ENCODE data around the gene NMT2. TPM values are rescaled to one million over a fixed set of nuclear protein-coding genes. Genes with fewer than 3 reads are reported as not detected.

The NMT2 gene
- total RNA-seq, 1 experiment from 2014 or later = 14.4 TPM

GRCh38 chr10:15141136-15142054 is 27.1 kb downstream of the NMT2 start:
- Histone ChIP-seq H3K36me3 (ENCODE audit: low read depth, low read length) (no peaks in the 10 kb centered on the region), H3K9ac (ENCODE audit: low read length) (no peak overlapping the region), H3K27me3 (ENCODE audit: low read length) (no peaks in the 10 kb centered on the region), H2AFZ (ENCODE audit: low read length) (no peak overlapping the region), H3K4me2 (ENCODE audit: low read length) (no peak overlapping the region), H3K4me3 (ENCODE audit: low read length) (no peak overlapping the region), H4K20me1 (ENCODE audit: low read length) (no peaks in the 10 kb centered on the region), H3F3A (ENCODE audit: low read length, unreplicated experiment) (no peaks in the 10 kb centered on the region), H3K4me1 (ENCODE audit: insufficient read depth, low read length) (0 out of 2 replicates have a peak, but pooled peaks cover 2% of the 10 kb centered on the region), H3K79me2 (ENCODE audit: low read length) (0 out of 2 replicates have a peak, but pooled peaks cover 5% of the 10 kb centered on the region), H3K27ac (ENCODE audit: low read length) (no peak overlapping the region), H3K9me3 (ENCODE audit: low read length) (no peaks in the 10 kb centered on the region), H3K9me2 (replicated peaks; ENCODE audit: low read length) (no peaks in the 10 kb centered on the region)
- POLR2A ChIA-PET (ENCODE audit: unreplicated experiment) = no interaction called here
- TF ChIP-seq CTCF (conservative IDR thresholded peaks at IDR 0.05; ENCODE audit: low read depth, low read length) = no peak
- TF ChIP-seq EZH2 (IDR thresholded peaks at IDR 0.05; ENCODE audit: low read length, unreplicated experiment) = no peak
- no peak for TF ChIP-seq EZH2phosphoT487 (IDR thresholded peaks at IDR 0.05; ENCODE audit: borderline replicate concordance, low read length)
- CTCF ChIA-PET = no interaction called here
- BruUV-seq (replicated peaks) = no TSS peak
- intact Hi-C loops (cut with micrococcal nuclease) = no loop called here
- ATAC-seq (no peak), DNase-seq (no peak)

- Histone ChIP-seq H3K4me2 (ENCODE audit: low read length) (no peak overlapping the region), H3K9me2 (replicated peaks; ENCODE audit: low read length) (no peaks in the 10 kb centered on the region), H3K36me3 (ENCODE audit: low read depth, low read length) (no peaks in the 10 kb centered on the region), H3K79me2 (ENCODE audit: low read length) (0 out of 2 replicates have a peak, but pooled peaks cover 5% of the 10 kb centered on the region), H3K4me3 (ENCODE audit: low read length) (no peak overlapping the region), H3K27me3 (ENCODE audit: low read length) (no peaks in the 10 kb centered on the region), H3F3A (ENCODE audit: low read length, unreplicated experiment) (no peaks in the 10 kb centered on the region), H3K27ac (ENCODE audit: low read length) (no peak overlapping the region), H3K9ac (ENCODE audit: low read length) (no peak overlapping the region), H2AFZ (ENCODE audit: low read length) (no peak overlapping the region), H4K20me1 (ENCODE audit: low read length) (no peaks in the 10 kb centered on the region), H3K9me3 (ENCODE audit: low read length) (no peaks in the 10 kb centered on the region), H3K4me1 (ENCODE audit: insufficient read depth, low read length) (0 out of 2 replicates have a peak, but pooled peaks cover 2% of the 10 kb centered on the region)
- BruUV-seq (replicated peaks) = no TSS peak
- intact Hi-C loops (cut with micrococcal nuclease) = no loop called here
- no peak for ATAC-seq
- DNase-seq = no peak
- TF ChIP-seq EZH2phosphoT487 (IDR thresholded peaks at IDR 0.05; ENCODE audit: borderline replicate concordance, low read length) = no peak
- ChIA-PET CTCF (no interaction called here), POLR2A (ENCODE audit: unreplicated experiment) (no interaction called here)
Measured at GRCh38 chr10:15140698-15141097, 27.8 kb downstream of the NMT2 start.

GRCh38 chr10:15137636-15138035 is 30.9 kb downstream of the NMT2 start:
- Histone ChIP-seq H3K36me3 (ENCODE audit: low read depth, low read length) (no peaks in the 10 kb centered on the region), H3K27ac (ENCODE audit: low read length) (no peak overlapping the region), H2AFZ (ENCODE audit: low read length) (no peak overlapping the region), H3F3A (ENCODE audit: low read length, unreplicated experiment) (no peaks in the 10 kb centered on the region), H3K4me3 (ENCODE audit: low read length) (no peak overlapping the region), H3K9me3 (ENCODE audit: low read length) (no peaks in the 10 kb centered on the region), H3K9ac (ENCODE audit: low read length) (no peak overlapping the region), H3K79me2 (ENCODE audit: low read length) (no peaks in the 10 kb centered on the region), H3K27me3 (ENCODE audit: low read length) (no peaks in the 10 kb centered on the region), H3K4me2 (ENCODE audit: low read length) (no peak overlapping the region), H3K9me2 (replicated peaks; ENCODE audit: low read length) (no peaks in the 10 kb centered on the region), H4K20me1 (ENCODE audit: low read length) (no peaks in the 10 kb centered on the region), H3K4me1 (ENCODE audit: insufficient read depth, low read length) (no peaks in the 10 kb centered on the region)
- no peak for DNase-seq
- TF ChIP-seq CTCF (conservative IDR thresholded peaks at IDR 0.05; ENCODE audit: low read depth, low read length) (no peak), EZH2phosphoT487 (IDR thresholded peaks at IDR 0.05; ENCODE audit: borderline replicate concordance, low read length) (no peak), EZH2 (IDR thresholded peaks at IDR 0.05; ENCODE audit: low read length, unreplicated experiment) (no peak)
- intact Hi-C loops (cut with micrococcal nuclease) = no loop called here
- no peak for ATAC-seq
- no TSS peak for BruUV-seq (replicated peaks)
- ChIA-PET POLR2A (ENCODE audit: unreplicated experiment) (no interaction called here), CTCF (no interaction called here)

Measured in PC-3 (cell line).